ENCODE measurements around the gene ADSS2. TPM values are rescaled to one million over a fixed set of nuclear protein-coding genes. Genes with fewer than 3 reads are reported as not detected.
"Not testable (repeated sequence)": the region's sequence is repeated elsewhere in the genome, so short reads cannot be mapped to it uniquely, and the experiment has no call there.

ADSS2 gene
- 65.2 and 68.2 TPM in 2 replicates for total RNA-seq

DNA sequence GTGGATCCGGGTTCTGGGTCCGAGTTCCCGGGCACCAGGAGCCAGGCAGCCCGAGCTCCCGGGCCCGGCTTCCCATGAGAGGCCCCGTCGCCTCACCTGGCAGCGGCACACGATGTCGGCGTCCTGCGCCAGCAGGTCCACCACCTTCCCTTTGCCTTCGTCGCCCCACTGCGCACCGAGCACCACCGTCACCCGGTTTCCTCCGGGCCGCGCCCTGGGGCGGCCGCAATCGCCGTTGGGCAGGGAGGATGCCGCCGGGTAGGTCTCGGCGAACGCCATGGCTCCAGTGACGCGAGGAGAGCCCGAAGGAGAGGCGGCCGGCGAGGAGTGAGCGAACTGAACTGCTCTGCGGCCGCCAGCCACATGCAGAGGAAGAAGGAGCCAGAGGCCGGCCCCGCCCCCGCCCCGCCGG lies at the start of gene ADSS2:
TSS of gene ADSS2 (minus strand) at position 371 of the 412 bp plus-strand sequence. CDS start at position 279, 92 bp downstream.
- DNase-seq (ENCODE audit: low read depth), result no peak

GRCh38 chr1:244500515-244500914 lies 48.8 kb upstream of the ADSS2 start:
- not testable (repeated sequence) for DNase-seq (ENCODE audit: low read depth)

DNA sequence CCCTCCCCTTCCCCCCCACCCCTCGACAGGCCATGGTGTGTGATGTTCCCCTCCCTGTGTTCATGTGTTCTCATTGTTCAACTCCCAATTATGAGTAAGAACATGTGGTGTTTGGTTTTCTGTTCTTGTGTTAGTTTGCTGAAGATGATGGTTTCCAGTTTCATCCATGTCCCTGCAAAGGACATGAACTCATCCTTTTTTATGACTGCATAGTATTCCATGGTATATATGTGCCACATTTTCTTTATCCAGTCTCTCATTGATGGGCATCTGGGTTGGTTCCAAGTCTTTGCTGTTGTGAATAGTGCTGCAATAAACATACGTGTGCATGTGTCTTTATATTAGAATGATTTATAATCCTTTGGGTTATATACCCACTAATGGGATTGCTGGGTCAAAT lies 47.8 kb upstream of the ADSS2 start:
- DNase-seq (ENCODE audit: low read depth), result not testable (repeated sequence)

DNA sequence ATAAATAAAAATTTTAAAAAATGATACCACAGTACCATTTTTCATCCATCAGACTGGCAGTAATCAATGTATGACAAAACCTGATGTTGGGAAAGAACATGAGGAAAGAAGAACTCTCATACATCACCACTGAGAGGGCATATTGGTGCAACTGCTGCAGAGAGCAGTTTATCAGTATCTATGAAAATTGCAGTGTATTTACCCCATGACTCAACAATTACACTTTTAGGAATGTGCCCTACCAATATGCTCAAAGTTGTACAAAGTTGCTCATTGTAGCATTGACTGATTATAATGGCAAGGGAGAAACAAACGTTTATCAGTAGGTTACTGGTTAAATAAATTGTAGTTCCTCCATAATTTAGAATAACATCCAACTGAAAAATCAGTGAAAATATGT lies 46.1 kb upstream of the ADSS2 start:
- DNase-seq (ENCODE audit: low read depth), result no peak

- no peak for DNase-seq (ENCODE audit: low read depth)
Observed at GRCh38 chr1:244496186-244496585, 44.5 kb upstream of the ADSS2 start.

DNA sequence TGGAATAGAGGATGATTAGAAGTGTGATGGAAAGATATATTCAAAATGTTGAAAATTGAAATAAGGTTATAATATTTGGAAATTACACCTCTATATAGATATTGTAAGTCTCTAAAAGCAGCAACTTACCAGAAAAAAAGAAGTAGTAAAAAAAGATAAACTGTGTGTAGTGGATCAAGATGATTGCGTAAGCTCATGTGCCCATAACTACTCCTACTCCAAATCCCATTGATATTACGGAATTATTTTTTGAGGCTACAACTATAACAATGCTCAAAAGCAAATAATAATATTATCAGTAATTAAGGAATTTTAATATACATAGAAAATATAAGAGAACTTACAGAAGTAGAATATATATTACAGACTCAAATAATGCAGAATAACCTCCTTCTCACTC lies 42.9 kb upstream of the ADSS2 start:
- no peak for DNase-seq (ENCODE audit: low read depth)

DNA sequence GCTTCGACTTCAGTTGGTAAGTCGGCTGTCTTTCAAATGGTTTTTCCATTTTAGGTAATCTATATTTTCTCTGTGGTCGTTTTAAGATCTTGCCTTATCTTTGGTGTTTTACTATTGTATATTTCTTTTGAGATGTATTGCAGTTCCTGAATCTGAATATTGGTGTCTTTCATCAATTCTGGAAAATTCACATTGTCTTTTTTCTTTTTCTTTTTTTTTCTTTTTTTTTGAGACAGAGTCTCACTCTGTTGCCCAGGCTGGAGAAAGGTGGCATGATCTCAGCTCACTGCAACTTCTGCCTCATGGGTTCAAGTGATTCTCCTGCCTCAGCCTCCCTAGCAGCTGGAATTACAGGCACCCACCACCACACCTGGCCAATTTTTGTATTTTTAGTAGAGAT lies 33.3 kb upstream of the ADSS2 start:
- not testable (repeated sequence) for DNase-seq (ENCODE audit: low read depth)

GRCh38 chr1:244473059-244473605 lies 21.4 kb upstream of the ADSS2 start:
- no peak for DNase-seq (ENCODE audit: low read depth)

- no peak for DNase-seq (ENCODE audit: low read depth)
Observed at GRCh38 chr1:244466724-244467123, 15.0 kb upstream of the ADSS2 start.

GRCh38 chr1:244461245-244462071 lies 9.7 kb upstream of the ADSS2 start, which contains the start of gene CATSPERE:
CATSPERE (plus strand) TSS chr1:244461273; CDS start chr1:244461430, 157 bp downstream.
- DNase-seq (ENCODE audit: low read depth), result peak; percentile 76

- no peak for DNase-seq (ENCODE audit: low read depth)
Observed at GRCh38 chr1:244460197-244460596, 8.5 kb upstream of the ADSS2 start.

DNA sequence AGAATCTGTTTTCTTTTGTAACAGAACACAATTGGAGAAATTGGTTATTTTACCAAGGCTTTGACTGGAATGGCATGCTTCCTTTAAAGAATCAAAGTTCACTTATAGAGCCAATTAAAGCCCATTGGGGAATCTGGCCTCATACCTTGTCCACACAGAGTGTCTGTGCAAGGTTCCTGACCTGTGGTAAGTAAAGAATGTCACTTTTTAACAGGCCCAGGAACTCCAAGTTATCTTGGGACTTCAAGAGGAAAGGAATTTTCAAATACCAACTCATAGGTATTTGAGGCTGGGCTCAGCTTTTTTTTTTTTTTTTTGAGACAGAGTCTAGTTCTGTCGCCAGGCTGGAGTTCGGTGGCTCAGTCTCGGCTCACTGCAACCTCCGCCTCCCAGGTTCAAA lies 7.1 kb upstream of the ADSS2 start:
- no peak for DNase-seq (ENCODE audit: low read depth)

DNA sequence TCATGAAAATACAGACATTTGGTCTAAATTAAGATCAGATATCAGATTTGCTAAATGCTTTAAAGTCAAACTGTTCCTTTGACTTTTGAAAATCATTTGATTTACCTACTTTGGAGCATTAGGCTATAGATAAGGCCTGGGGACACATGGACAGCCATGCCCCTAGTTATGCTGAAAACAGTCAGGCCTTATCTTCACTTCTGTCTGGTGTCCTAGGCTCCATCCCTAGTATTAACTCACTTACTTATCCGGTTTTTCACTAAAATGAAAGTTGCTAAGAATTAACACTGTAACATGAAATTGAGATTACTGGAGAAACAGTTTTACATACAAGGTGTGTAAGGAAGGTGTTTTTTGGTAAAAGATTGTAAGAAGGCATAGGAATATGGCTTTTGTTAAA lies 4.9 kb upstream of the ADSS2 start:
- DNase-seq (ENCODE audit: low read depth), result no peak

DNA sequence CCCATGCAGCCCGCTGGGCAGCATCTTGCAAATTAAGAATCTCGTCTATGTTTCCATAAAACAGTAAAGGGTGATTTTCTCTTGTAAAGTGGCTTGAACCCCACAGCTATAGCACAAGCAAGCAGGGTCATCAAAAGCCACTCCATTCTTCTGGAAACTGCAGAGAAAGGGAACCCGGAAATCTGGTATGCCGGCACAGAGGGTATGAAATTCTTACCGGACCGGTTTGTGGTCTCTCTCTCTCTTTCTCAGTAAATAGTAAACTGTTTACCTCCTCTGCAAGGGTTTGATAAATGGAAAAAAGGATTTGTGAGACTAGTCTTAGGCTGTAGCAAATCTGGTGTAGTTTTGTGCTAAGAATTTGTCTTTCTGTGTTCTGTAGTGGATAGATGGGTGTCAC lies 2.7 kb upstream of the ADSS2 start:
- DNase-seq (ENCODE audit: low read depth), result no peak

DNA sequence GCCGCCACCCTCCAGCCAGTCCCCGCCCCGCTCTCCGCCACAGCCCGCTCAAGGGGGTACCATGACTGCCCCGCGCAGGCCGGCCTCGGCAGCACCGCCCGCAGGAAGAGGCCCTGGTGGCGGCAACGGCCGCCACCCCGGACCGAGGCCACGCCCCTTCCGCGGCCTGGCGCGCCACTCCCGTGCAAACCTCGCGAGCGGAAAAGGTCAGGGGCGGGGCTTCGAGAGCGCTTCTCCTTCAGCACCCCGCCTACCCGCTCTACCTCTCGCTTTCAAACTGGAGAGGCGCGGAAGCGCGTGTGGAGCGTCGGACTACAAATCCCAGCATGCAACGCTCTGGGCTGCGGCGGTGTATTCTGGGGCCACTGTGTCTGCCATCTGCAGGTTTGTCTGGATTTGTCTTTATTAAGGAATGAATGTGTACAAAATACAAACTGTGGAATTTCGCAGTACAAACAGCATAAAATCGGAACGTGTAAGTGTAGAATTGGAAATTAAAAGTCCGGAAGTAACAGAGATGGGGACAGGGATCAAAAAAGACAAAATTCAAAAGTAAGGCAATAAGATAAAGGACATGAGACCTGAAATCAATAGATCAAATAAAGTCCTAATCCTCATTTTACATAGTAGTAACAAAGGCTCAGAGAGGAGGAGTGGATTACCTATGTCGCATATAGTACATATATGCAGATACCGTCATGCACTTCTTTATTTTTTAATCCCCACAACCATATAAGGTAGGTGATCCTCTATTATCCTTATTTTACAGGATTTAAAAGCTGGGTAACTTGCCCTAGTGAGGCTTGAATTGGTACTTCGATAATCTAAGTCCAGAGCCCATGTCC lies 464 bp upstream of the ADSS2 start:
- DNase-seq (ENCODE audit: low read depth), result peak; percentile 96

DNA sequence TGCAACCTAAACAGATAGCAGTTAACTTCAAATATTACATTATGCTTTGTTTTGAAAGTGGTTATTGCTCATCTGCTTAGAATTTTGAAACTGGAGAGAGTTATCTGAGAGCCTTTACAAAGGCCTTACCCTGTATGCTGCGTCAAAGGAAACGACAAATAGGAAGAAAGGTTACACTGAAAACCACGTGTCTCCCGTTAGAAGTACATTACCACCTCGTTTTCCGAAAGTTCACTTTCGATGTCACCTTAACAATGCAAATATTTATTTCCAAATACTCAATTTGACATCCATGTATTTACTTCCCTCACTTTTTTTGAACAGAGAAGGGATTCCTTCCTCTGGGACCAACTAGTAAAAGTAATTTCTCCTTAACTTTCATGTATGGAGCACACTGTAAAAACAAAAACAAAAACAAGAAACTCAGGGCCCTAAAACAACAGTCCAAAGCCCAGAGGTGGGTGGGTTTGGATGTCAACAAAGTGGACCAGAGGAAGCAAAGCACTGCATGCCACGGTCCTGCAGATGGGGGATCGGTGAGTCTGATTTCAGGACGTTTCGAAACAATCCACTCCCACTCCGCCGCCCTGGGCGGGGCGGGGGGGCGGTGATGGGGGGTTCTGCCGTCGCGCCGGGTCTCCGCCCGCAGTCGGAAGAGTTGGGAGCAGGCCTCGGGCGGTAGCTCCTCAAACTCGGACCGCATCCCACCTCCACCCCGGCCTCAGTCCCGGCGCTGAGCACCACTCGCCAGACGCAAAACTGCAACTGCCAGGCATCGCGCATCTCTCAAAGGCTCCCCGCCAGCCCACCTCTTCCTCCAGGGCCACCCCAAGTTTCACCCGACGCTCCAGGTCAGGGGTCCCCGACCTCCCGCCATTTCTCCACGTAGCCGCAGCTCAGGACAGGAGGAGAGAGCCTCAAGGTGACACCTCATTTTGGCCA lies 841 bp downstream of the ADSS2 start:
- peak; percentile 32 for DNase-seq (ENCODE audit: low read depth)

DNA sequence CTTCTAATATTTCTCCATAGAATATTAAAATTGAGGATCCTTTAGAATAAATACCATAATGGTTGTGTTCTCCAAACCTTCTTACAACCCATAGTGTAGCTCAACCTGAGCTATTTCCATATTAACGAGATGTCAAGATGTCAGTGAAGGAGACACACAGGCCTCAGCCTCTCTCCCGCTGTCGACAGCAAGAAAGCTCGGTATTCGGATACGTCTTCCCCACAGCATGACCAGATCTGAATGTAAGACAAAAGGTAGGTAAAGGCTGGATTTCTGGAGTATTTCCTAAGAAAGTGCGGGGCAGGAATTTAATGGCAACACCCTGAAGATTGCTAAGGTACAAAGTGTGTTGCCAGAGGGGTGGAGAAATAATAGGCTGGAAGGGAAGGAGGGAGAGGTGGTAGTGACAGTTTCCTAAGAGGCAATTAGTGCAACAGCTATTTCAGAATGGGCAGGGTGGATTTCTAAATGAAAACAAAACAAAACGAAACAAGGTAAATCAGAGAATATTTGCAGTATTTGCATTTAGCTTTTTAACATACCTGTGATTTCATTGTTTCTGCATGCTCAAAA lies 1.7 kb downstream of the ADSS2 start:
- DNase-seq (ENCODE audit: low read depth), result no peak

DNA sequence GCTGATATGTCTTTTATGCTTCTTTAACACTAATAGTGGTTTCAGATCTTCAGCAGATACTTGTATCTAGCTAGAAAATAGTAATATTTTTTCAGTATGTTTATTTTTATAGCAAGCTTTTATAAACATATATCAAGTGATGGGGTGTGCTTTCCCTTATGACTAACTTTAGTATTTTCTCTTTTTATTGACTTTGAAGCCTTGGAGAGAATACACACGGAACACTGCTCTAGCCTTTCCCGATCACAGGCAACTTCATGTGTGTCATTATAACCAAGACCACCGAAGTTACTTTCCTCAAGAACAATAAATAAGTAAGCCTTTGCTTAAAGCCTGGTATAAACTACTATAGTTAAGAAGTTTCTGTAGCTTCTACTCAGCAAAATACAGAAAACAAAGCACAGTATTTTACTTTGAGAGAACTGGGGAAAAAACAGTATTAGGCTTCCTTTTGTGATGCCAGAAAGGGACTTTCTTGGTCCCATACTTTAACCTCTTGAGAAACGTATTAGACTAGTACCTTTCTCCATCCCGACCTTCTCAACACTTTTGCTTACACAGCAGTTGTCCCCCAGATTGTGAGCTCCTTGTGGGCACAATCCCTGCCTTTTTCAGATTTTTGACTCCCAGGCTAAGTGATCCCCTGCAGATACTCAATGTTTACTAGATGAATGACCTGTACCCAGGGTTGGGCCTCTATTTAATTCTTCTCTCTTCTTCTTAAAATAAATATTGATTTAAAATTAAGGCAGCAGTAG lies 3.3 kb downstream of the ADSS2 start:
- no peak for DNase-seq (ENCODE audit: low read depth)

DNA sequence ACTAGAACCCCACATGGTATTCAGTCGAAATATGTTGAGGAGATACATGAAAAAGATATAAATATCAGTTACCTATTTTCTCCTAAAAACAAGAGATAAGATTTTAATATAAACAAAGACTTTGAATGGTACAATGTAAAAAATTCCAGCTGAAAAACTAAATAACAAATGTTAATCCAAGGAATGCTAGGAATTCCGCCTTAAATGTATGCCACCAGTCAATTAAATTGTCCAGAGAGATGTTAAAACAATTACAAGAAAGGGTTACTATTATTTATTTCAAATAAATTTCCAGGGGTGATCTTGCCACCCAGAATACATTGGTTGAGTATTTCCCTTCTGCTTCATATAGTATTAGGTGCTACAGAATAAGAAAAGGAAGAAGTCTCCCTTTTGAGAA lies 4.2 kb downstream of the ADSS2 start:
- no peak for DNase-seq (ENCODE audit: low read depth)

GRCh38 chr1:244447024-244447423 lies 4.7 kb downstream of the ADSS2 start:
- DNase-seq (ENCODE audit: low read depth), result no peak

Measured in renal cortical epithelial cell (primary cell).